Stimulated activated naive CD8-positive, alpha-beta T cell treated with anti-CD3 and anti-CD28 coated beads, Interleukin-15, Interleukin-2, amounts not matched to agents 100 ng/mL and 50 ng/mL, for 24 hours (primary cell): ENCODE measurements around the gene NEK6.
A peak's percentile ranks its signal among the peaks of the same experiment; 100 is the strongest.

Experiments used
- H3K27ac Mint-ChIP-seq: one replicate; pipeline ENCODE4 v1.8.0; 2021; ENCODE audit warnings: mild to moderate bottlenecking, mixed read lengths
- H3K27me3 Mint-ChIP-seq: one replicate; pipeline ENCODE4 v1.8.0; 2021; ENCODE audit warnings: mixed read lengths
- H3K36me3 Mint-ChIP-seq: one replicate; pipeline ENCODE4 v1.8.0; 2021; ENCODE audit warnings: low read depth, mixed read lengths
- H3K4me1 Mint-ChIP-seq: one replicate; pipeline ENCODE4 v1.8.0; 2021; ENCODE audit warnings: low read depth, mixed read lengths
- H3K4me3 Mint-ChIP-seq: one replicate; pipeline ENCODE4 v1.8.0; 2021; ENCODE audit warnings: mild to moderate bottlenecking, mixed read lengths
- H3K9me3 Mint-ChIP-seq: one replicate; pipeline ENCODE4 v1.8.0; 2021; ENCODE audit warnings: mixed read lengths

The NEK6 gene

GRCh38 chr9:124356745-124357390 lies 99.1 kb downstream of the NEK6 start:
- Mint-ChIP-seq H3K27me3 (no peaks in the 10 kb centered on the region), H3K27ac (peak overlapping the region; percentile 56), H3K4me1 (peaks cover 40% of the 10 kb centered on the region), H3K36me3 (peaks cover 39% of the 10 kb centered on the region), H3K4me3 (no peak overlapping the region), H3K9me3 (no peaks in the 10 kb centered on the region)

DNA sequence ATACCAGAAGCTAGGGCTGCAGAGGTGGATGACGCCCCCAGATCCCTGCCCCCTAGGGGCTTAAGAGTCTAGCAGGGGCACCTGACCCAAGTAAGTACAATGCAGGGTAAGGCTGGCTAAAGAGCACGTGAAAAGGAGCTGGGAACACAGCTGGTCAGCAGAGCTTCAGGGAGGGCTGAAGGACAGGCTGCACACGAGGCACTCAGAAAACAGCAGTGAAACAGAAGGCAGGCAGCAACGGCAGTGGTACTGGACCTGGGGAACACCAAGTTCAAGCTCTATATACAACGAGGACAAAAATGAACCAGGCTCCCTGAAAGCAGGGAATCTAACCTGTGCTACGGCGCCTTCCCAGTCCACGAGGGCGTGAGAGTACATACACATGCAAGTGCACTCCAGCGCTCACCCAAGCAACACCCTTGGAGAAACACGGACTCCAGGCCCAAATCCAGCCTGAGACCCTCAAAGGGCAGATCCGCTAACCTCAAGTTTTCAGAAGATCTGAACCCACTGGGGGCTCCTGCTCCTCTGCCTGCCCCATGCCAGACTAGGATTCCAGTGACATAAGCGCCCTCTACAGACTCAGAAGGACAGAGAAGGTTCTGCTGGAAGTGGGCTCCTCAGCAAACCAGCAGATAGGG lies 100.1 kb downstream of the NEK6 start:
- H3K27ac Mint-ChIP-seq, result peak overlapping the region; percentile 56
- H3K4me3 Mint-ChIP-seq, result no peak overlapping the region
- H3K4me1 Mint-ChIP-seq, result peaks cover 40% of the 10 kb centered on the region
- no peaks in the 10 kb centered on the region for H3K27me3 Mint-ChIP-seq
- no peaks in the 10 kb centered on the region for H3K9me3 Mint-ChIP-seq
- H3K36me3 Mint-ChIP-seq, result peaks cover 34% of the 10 kb centered on the region

DNA sequence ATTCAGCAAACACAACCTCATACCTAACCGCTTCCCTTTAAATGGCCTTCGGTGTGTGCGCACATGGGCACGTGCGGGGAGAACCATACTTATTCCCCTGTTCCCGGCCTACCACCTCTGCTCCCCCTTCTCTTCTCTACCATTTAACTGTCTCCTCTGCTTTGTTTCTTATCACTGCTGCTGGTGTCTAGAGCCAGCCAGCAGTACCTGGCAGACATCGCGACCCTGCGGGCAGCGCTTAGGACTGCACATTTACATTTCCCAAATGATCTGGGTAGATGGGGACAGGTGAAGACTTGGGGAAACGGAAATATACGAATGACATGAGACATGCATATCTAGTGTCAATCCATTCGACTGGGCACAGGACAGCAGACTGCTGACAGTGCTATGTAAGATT lies 100.9 kb downstream of the NEK6 start:
- Mint-ChIP-seq H3K27me3 (no peaks in the 10 kb centered on the region), H3K4me1 (peaks cover 40% of the 10 kb centered on the region), H3K27ac (no peak overlapping the region), H3K36me3 (peaks cover 33% of the 10 kb centered on the region), H3K9me3 (no peaks in the 10 kb centered on the region), H3K4me3 (no peak overlapping the region)

DNA sequence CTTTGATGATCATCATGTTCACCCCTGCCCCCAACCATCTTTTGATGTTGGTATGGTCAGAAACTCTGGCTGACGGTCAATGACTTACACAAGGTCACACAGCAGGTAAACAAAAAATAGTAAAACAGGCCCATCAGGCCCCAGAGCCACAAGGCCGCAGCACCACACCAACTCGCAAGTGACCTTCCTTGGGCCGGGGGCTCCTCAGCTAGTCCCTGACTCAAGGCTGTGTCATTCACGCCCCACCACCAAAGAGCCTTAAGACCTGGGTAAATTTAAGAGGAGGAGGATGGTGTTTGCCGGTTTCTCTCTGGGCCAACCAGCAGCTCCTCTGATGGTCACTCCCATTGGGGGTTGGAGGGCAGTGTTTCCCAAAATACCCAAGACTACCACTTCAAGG lies 101.7 kb downstream of the NEK6 start:
- Mint-ChIP-seq H3K27ac (no peak overlapping the region), H3K27me3 (no peaks in the 10 kb centered on the region), H3K4me3 (no peak overlapping the region), H3K4me1 (peaks cover 40% of the 10 kb centered on the region), H3K9me3 (no peaks in the 10 kb centered on the region), H3K36me3 (peaks cover 38% of the 10 kb centered on the region)

DNA sequence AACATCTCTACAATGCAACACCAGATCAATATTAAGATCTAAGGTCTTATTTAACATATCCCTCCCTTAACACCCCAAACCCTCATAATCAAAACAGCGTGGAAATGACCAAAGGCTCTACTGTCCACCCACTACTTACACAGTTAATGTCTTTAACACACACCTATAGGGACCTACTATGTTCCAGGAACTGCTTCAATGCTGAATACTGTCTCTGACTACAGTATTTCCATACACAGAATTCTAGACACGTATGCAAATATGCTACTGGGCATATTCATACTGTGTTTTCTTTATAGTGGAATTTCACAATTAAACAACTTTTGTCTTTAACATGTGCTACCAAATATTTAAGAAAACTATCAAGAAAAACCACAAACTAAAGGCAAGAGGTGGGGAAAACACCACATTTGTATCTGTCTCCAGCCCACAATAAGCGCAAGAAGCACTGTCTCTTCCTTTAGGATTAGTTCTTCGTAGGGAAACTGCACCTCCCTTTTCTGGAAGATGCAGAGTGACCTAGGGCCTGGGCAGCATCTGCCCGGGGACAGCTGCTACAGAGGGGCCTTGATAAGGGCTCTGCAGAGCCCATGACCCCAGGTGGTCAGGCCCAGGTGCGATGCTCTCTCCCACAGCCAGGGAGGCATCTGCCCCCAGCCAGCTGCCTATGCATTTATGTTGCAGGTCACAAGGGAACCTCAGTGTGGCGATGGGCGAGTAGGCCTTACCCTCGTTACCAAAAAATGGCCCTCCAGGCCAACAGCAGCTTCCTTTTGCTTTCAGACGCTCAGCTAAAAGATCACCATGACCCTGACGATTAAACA lies 102.3 kb downstream of the NEK6 start:
- H3K4me1 Mint-ChIP-seq, result peaks cover 41% of the 10 kb centered on the region
- no peak overlapping the region for H3K4me3 Mint-ChIP-seq
- no peaks in the 10 kb centered on the region for H3K27me3 Mint-ChIP-seq
- no peaks in the 10 kb centered on the region for H3K9me3 Mint-ChIP-seq
- peaks cover 41% of the 10 kb centered on the region for H3K36me3 Mint-ChIP-seq
- no peak overlapping the region for H3K27ac Mint-ChIP-seq

DNA sequence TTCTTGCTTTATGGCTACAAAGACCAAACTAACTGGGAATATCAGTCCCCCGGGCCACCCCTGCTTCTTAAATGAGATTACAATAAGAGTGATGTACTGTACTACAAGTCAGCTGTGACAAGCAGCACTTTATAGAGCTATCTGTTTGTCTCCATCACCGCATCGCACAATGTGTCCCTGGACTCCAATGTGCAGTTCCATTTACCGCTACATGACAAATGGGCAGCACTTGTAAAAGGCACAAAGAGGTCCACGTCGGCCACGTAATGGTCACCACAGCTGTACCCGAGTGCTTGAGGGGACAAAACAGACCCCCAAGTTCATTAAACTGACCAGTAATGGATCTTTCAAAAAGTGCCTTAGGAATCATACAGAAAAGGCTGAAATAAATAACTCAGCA lies 103.4 kb downstream of the NEK6 start:
- no peak overlapping the region for H3K27ac Mint-ChIP-seq
- H3K9me3 Mint-ChIP-seq, result no peaks in the 10 kb centered on the region
- no peak overlapping the region for H3K4me3 Mint-ChIP-seq
- H3K27me3 Mint-ChIP-seq, result no peaks in the 10 kb centered on the region
- peaks cover 46% of the 10 kb centered on the region for H3K4me1 Mint-ChIP-seq
- peaks cover 39% of the 10 kb centered on the region for H3K36me3 Mint-ChIP-seq

DNA sequence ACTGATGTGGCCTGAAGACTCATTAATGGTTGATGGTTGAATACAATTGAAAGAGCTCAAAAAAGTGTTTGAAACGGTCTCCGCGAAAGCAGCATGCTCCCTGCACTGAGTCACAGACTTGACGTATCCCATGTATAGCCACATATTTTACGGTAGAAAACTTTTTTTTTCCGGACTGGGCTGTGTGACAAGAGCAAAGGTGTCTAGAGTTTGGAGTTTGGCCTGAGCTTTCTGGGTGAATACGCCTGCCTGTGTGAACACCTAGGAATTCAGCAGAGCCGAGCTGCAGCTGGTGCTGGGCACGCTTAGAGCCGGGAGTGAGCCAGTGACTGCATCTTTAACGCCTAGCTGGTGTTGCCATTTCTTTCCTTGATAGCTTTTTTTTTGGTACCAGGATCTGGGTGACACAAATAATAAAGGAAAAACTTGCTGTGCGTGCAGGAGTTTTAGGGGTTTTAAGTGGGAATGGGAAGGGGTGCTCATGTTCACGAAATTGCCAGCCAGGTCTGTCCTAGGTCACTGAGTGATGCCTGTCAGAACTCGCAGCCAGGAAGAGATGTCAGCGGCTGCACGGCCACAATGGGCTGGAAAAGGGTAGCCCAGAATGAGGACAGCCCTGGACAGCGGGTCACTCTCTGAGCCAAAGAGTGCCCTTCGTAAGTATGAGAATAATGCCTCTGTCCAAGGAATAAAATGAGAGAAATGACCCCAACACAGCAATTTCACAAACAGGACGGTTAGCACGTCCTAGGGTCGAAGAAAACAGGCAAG lies 105.8 kb downstream of the NEK6 start:
- Mint-ChIP-seq H3K27ac (no peak overlapping the region), H3K36me3 (peaks cover 40% of the 10 kb centered on the region), H3K4me1 (peaks cover 45% of the 10 kb centered on the region), H3K9me3 (no peaks in the 10 kb centered on the region), H3K27me3 (no peaks in the 10 kb centered on the region), H3K4me3 (no peak overlapping the region)

GRCh38 chr9:124364141-124364540 lies 106.4 kb downstream of the NEK6 start:
- no peaks in the 10 kb centered on the region for H3K9me3 Mint-ChIP-seq
- peaks cover 40% of the 10 kb centered on the region for H3K36me3 Mint-ChIP-seq
- H3K27me3 Mint-ChIP-seq, result no peaks in the 10 kb centered on the region
- no peak overlapping the region for H3K27ac Mint-ChIP-seq
- H3K4me1 Mint-ChIP-seq, result peaks cover 42% of the 10 kb centered on the region
- H3K4me3 Mint-ChIP-seq, result no peak overlapping the region

GRCh38 chr9:124365036-124365435 lies 107.3 kb downstream of the NEK6 start:
- Mint-ChIP-seq H3K4me3 (no peak overlapping the region), H3K9me3 (no peaks in the 10 kb centered on the region), H3K27ac (no peak overlapping the region), H3K4me1 (peaks cover 36% of the 10 kb centered on the region), H3K27me3 (no peaks in the 10 kb centered on the region), H3K36me3 (peaks cover 40% of the 10 kb centered on the region)

GRCh38 chr9:124366476-124367220 lies 108.9 kb downstream of the NEK6 start:
- no peaks in the 10 kb centered on the region for H3K27me3 Mint-ChIP-seq
- peaks cover 40% of the 10 kb centered on the region for H3K36me3 Mint-ChIP-seq
- H3K4me3 Mint-ChIP-seq, result no peak overlapping the region
- peaks cover 38% of the 10 kb centered on the region for H3K4me1 Mint-ChIP-seq
- H3K9me3 Mint-ChIP-seq, result no peaks in the 10 kb centered on the region
- no peak overlapping the region for H3K27ac Mint-ChIP-seq

- Mint-ChIP-seq H3K27me3 (no peaks in the 10 kb centered on the region), H3K4me3 (no peak overlapping the region), H3K9me3 (no peaks in the 10 kb centered on the region), H3K4me1 (peaks cover 55% of the 10 kb centered on the region), H3K27ac (no peak overlapping the region), H3K36me3 (peaks cover 40% of the 10 kb centered on the region)
These were observed 110.9 kb downstream of the NEK6 start for GRCh38 chr9:124368692-124369091.

DNA sequence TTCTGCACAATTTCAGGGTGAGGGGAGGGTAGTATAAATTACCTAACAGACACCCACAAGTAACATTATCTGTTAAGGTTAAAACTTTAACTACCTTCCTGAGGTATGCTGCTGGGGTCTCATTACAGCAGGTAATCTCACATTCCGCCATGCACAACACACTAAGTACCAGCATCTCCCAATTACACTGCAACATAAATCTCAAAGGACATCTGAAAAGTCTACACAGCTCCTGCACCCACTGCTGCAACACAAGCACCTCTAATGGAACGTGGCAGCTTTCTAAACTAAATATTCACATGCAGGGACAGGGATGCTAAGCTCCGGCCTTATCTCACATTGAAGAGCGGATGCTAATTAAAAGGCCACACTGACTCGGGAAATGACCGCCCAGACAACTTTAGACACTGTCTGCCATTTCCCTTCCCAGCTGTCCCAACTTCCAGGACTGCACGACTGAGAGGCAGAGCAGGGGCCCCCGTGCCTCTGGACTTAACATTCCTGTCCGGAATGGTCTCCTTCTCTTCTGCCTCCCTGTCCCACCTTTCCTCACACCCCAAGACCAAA lies 111.6 kb downstream of the NEK6 start:
- H3K27ac Mint-ChIP-seq, result no peak overlapping the region
- H3K27me3 Mint-ChIP-seq, result no peaks in the 10 kb centered on the region
- H3K36me3 Mint-ChIP-seq, result peaks cover 40% of the 10 kb centered on the region
- H3K4me1 Mint-ChIP-seq, result peaks cover 55% of the 10 kb centered on the region
- H3K4me3 Mint-ChIP-seq, result no peak overlapping the region
- no peaks in the 10 kb centered on the region for H3K9me3 Mint-ChIP-seq

GRCh38 chr9:124370896-124371582 lies 113.3 kb downstream of the NEK6 start:
- H3K4me3 Mint-ChIP-seq, result no peak overlapping the region
- H3K27ac Mint-ChIP-seq, result no peak overlapping the region
- H3K9me3 Mint-ChIP-seq, result no peaks in the 10 kb centered on the region
- H3K27me3 Mint-ChIP-seq, result no peaks in the 10 kb centered on the region
- peaks cover 48% of the 10 kb centered on the region for H3K4me1 Mint-ChIP-seq
- peaks cover 45% of the 10 kb centered on the region for H3K36me3 Mint-ChIP-seq
